Measurements from ENCODE around the gene ITGAL.
"Not testable (repeated sequence)": the region's sequence is repeated elsewhere in the genome, so short reads cannot be mapped to it uniquely, and the experiment has no call there.

Gene ITGAL

GRCh38 chr16:30458561-30459394, 13.8 kb upstream of the ITGAL start:
- H3K27ac ChIP-seq = no peak overlapping the region
- TF ChIP-seq, protein P1, sequence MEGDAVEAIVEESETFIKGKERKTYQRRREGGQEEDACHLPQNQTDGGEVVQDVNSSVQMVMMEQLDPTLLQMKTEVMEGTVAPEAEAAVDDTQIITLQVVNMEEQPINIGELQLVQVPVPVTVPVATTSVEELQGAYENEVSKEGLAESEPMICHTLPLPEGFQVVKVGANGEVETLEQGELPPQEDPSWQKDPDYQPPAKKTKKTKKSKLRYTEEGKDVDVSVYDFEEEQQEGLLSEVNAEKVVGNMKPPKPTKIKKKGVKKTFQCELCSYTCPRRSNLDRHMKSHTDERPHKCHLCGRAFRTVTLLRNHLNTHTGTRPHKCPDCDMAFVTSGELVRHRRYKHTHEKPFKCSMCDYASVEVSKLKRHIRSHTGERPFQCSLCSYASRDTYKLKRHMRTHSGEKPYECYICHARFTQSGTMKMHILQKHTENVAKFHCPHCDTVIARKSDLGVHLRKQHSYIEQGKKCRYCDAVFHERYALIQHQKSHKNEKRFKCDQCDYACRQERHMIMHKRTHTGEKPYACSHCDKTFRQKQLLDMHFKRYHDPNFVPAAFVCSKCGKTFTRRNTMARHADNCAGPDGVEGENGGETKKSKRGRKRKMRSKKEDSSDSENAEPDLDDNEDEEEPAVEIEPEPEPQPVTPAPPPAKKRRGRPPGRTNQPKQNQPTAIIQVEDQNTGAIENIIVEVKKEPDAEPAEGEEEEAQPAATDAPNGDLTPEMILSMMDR (conservative IDR thresholded peaks at IDR 0.05) = no peak
- TF ChIP-seq ZFX (IDR thresholded peaks at IDR 0.05) = no peak

DNA sequence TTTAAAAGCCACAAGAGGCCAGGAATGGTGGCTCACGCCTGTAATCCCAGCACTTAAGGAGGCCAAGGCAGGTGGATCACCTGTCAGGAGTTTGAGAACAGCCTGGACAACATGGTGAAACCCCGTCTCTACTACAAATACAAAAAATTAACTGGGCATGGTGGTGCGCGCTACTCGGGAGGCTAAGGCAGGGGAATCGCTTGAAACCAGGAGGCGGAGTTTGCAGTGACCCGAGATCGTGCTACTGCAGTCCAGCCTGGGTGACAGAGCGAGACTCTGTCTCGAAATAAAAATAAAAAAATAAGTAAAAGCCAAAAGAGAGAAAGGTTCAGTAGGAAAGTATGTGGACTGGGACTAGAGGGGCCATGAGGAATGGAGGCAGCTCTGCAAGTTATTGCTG, 13.1 kb upstream of the ITGAL start:
- no peak overlapping the region for H3K27ac ChIP-seq
- TF ChIP-seq, protein P1 (conservative IDR thresholded peaks at IDR 0.05) = no peak
- no peak for TF ChIP-seq ZFX (IDR thresholded peaks at IDR 0.05)

DNA sequence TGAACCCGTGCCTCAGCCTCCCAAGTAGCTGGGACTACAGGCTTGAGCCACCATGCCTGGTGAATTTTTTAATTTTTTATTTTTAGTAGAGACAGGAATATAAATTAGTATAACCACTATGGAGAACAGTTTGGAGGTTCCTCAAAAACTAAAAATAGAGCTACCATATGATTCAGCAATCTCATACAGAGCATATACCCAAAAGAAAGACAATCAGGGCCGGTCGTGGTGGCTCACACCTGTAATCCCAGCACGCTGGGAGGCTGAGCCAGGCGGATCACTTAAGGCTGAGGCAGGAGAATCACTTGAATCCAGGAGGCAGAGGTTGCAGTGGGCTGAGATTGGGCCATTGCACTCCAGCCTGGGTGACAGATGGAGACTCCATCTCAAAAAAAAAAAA, 11.1 kb upstream of the ITGAL start:
- not testable (repeated sequence) for H3K27ac ChIP-seq

DNA sequence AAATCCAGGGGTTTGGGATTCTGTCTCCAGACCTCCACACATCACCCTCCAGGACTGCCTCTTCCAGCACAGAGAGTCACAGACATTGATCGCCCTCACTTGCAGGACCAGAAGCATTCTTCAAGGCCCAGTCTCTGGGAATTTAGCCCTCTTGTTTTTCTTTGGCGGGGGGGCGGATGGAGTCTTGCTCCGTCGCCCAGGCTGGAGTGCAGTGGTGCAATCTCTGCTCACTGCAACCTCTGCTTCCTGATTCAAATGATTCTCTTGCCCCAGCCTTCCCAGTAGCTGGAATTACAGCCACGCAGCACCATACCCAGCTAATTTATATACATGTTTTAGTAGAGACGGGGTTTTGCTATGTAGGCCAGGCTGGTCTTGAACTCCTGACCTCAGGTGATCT, 8.5 kb upstream of the ITGAL start:
- H3K27ac ChIP-seq = no peak overlapping the region
- TF ChIP-seq, protein P1 (conservative IDR thresholded peaks at IDR 0.05) = no peak
- no peak for TF ChIP-seq ZFX (IDR thresholded peaks at IDR 0.05)

GRCh38 chr16:30470170-30470512, 2.4 kb upstream of the ITGAL start:
- no peak overlapping the region for H3K27ac ChIP-seq
- TF ChIP-seq, protein P1 (conservative IDR thresholded peaks at IDR 0.05) = no peak

DNA sequence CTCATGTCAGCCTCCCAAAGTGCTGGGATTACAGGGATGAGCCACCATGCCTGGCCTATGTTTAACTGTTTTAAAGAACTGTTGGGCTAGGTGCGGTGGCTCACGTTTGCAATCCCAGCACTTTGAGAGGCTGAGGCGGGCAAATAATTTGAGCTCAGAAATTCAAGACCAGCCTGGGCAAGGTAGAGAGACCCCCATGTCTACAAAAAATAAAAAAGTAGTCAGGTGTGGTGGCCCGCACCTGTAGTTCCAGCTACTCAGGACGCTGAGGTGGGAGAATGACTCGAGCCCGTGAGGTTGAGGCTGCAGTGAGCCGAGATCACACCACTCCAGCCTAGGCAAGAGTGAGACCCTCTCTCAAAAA, 1.9 kb upstream of the ITGAL start:
- no peak for TF ChIP-seq ZFX (IDR thresholded peaks at IDR 0.05)
- H3K27ac ChIP-seq = no peak overlapping the region

DNA sequence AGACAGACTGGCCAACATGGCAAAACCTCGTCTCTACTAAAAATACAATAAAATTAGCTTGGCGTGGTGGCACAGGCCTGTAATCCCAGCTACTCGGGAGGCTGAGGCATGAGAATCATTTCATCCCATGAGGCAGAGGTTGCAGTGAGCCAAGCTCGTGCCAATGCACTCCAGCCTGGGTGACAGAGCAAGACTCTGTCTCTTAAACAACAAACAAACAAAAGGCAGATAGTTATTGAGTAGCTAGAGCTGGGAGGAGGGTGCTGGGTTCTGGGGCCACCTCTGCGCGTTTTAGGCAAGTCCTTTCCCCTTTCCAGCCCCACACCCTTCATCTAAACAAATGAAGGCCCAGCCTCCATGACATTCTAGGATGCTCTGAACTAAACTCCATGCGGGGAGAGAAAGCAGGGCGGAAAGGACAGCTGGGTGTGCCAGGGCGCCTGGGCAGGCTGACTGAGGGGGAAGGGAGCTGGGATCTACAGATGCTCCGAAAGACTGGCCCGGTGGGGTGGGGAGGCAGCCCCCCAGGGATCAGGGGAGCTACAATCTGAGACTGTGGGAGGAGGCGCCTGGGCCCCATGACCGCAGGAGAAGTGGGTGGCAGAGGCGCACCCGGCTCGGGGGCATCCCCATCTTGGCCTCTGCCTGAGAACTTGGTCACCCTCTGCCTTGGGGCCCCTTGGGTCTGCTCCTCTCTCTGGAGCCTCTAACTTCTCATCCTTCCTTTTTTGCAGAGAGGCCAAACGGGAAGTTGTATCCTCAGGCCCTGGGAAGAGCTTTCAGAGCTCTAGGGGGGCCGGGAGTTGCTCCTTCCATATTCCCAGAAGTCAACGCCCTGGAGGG, 910 bp downstream of the ITGAL start:
- no peak overlapping the region for H3K27ac ChIP-seq
- no peak for TF ChIP-seq ZFX (IDR thresholded peaks at IDR 0.05)
- TF ChIP-seq, protein P1 (conservative IDR thresholded peaks at IDR 0.05) = no peak

DNA sequence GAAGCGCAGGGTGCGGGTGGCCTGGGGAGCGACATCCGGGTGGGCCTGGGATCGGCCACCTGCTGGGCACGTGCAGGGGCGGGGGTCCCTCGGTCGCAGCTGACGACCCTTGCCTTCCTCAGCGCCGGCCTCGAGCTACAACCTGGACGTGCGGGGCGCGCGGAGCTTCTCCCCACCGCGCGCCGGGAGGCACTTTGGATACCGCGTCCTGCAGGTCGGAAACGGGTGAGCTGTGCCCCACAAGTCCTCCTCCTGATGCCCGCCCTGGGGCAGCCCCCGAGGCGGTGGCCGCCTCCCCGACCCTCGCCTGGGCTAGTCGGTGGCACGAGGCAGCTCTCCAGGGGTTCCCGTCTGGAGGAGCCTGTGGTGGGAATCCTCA, 1.5 kb downstream of the ITGAL start:
- H3K27ac ChIP-seq = no peak overlapping the region
- no peak for TF ChIP-seq ZFX (IDR thresholded peaks at IDR 0.05)
- TF ChIP-seq, protein P1 (conservative IDR thresholded peaks at IDR 0.05) = no peak
